ENCODE results near the gene OGN.

The OGN gene

DNA sequence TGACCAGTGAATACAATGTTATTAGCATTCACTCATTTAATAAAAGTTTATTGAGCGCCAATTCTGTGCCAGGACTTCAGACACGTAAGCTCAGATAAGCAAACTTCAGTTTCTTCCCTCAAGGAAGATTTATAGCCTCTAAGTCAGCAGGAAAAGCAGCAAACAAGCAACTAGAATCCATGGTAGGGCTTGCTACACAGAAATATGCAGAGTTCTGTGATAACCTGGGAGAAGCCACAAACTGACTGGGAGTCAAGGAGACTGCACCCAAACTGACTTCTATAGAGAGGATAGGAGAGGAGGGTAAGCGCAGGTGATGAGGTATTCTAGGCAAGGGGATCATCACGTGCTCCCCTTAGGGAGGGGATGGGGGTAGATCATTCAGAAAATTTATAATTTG lies 1.4 kb upstream of the OGN start:
- DNase-seq (ENCODE audit: low read depth, low spot score), result no peak

DNA sequence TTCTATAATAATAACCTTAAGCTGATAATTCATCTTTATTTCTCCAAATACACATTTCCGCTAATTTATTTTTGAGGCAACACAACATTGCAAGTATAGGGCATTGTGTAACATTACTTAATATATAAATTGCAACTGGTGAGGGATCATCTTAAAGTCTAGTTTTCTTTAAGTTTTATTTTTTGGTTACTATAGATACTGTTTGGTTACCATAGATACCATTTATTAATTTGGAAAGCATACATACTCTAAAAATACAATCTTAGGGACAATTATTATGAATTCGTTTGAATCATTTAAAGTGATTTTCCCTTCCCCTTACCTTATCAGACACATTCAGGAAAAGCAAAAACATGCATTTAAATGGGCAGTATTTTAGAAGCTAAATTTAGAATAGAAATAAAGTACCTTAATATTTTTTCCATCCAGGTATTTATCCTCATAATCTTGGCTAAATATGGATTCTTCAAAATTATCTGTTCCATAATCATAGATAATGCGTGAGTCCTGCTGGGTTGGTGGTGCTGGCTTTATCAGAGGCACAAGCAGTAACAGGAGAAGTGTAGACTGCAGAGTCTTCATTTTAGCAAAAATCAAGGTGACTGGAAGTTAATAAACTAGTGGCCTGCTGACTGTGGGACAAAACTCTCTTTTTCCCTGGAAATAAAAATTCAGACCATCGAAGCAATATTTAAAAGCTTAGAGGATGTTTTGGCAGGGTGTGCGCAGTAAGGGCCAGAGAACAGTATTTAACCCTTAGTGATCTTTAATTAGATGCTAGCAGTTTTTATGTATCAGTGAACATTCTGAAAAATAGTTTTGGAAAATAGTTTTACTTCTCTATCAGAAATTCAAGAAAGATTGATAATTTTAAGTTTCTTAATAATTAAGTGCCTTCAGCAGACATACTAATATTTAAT lies 1.3 kb downstream of the OGN start:
- no peak for DNase-seq (ENCODE audit: low read depth, low spot score)

DNA sequence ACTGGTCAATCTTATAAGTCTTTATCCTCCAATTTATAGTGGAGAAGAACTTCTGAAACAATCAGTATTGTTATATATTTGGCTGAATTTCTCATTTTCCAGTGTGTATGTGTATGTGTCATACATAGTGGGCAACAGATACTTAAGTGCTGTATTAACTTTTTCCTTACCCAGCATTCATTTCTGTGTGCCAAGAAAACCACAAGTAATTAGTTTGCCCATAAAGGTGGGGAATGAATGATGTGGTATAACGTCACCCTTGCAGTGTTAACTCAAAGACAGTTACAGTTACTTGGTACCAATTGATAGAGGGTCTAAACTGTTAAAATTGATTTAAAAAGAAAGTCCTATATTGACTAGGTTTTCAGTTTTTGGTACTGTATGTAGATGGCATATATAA lies 2.0 kb downstream of the OGN start:
- DNase-seq (ENCODE audit: low read depth, low spot score), result no peak

DNA sequence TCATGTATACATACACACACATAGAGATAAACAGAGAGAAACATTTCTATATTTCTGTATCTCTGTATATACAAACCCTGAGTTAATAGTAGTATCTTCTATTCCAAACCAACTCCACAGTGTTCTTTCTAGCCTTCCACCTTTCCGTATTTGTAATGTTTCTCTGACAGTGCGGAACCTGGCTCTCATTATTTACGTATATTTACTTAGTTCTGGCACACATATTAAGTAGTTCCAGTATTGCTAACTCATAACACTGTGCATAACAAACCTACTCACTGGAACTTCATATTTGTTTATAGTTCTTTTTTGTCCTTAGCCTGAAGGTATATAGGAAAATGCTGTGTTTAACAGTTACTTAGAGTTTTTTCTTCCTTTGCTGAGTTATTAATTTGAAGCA lies 6.5 kb downstream of the OGN start:
- DNase-seq (ENCODE audit: low read depth, low spot score), result no peak

DNA sequence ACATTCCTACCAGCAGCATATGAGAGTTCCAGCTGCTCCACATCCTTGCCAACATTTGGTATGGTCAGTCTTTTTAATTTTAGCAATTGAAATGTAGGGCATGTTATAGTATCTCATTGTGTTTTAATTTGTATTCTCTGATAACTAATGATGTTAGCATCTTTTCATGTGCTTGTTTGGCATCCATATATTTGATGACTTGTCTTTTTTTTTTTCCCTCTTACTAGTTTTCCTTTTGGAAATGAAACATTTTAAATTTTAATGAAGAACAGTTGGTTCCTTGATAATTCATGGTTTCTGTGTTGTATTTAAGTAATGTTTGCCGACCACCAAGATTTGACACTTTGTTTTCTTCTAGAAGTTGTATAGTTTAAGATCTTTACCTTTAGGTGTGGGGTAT lies 8.8 kb downstream of the OGN start:
- DNase-seq (ENCODE audit: low read depth, low spot score), result no peak

DNA sequence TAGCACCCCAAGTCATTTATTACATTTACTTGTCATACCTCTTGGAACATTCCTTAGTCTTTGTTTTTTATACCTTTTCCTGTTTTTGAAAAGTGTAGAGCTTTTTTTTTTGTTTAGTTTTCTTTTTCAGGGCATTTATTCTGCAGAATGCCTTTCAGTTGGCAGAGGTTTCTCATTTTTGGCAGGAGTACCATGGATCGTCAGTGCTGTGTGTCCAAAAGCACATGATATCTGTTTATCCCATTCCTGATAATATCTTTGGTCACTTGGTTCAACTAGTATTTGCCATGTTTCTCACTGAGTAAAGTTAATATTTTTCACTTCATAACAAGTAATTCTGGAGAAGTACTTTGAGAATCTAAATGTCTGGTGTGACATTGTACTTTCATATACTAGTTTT lies 10.7 kb downstream of the OGN start:
- DNase-seq (ENCODE audit: low read depth, low spot score), result no peak

DNA sequence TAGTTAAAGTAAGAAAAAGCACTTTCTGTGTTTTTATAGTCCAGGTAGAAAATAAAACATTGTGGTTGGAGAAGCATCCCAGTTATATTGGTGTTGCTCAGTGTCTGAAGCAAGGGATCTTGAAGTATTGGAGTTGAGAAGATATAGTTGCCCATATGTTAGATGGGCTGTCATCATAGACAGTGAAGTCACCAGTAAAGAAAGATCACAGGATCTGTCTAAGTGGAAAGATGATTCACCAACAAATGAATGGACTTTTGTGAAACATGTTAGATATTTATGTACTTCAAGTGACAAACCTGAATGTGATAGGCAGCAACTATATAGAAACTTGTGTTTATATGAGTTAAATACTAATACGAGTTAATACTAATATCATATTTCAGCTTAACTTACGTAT lies 11.7 kb downstream of the OGN start:
- no peak for DNase-seq (ENCODE audit: low read depth, low spot score)

DNA sequence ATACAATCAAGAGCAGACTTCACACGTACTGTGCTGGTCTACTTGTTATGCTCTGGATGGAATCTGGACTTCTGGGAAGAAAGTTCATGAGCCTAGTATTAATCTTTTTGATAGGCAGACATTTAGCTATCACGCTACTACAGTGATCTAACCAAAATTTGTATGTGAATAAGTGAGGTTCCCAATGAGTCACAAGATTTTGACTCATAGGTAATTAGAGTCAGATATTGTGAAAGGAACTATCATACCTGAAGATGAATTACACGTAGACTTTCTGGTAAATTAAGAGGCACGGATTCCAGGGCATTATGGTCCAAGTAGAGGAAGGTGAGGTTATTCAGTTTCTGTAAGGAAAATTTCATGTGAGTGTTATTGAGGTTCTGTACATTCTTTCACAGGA lies 18.4 kb downstream of the OGN start:
- DNase-seq (ENCODE audit: low read depth, low spot score), result no peak

DNA sequence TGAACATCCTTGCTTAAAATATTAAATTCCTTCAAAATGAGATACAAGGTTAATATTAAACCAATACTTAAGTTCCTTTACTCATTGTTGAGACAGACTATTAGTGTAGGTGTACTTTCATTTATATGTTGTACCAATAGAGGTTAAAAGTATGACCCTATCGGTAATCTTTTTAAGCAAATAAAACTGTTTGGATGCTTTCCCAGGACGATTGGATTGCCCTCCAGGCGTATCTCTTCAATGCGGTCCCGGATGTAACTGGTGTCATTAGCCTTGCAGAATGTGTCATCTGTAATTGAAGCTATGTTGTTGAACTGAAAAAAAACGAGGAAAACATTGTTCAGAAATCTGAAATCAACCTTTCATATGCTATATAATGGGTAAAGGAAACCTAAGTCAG lies 18.9 kb downstream of the OGN start:
- DNase-seq (ENCODE audit: low read depth, low spot score), result no peak

DNA sequence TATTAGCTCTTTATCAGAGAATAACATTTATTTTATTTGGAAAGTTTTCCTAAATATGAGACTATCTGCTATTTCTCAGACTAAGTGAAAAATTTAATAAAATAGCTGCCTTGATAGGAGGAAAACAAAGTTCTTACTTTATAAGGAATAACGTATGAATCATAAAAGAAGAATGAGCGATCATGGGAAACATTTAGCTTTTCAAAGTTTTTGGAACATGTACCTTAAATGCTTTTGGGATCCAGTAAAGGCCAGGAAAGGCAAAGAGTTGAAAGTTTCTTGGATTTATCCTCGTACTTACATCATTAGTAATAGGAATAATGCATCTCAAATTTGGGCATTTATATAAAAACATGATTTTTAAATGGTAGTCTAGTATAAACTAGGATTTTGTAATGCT lies 19.4 kb downstream of the OGN start:
- no peak for DNase-seq (ENCODE audit: low read depth, low spot score)

DNA sequence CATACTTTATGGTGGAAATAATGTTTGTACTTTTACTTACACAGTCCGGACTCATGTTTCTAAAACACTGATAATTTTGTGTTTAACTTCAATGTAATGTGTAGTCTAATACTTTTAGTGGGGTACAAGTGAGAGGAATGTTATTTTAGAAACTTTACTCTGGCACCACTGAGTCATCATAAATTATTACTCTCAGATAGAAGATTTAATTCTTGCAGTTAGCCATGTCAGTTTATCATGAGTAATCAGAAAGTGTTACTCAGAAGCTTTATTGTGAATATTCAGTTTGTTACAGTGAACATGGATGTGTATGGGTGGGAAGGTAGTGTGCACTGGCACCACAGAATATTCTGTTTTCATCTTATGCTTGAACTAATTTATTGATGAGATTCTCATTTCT lies 20.0 kb downstream of the OGN start:
- DNase-seq (ENCODE audit: low read depth, low spot score), result no peak

DNA sequence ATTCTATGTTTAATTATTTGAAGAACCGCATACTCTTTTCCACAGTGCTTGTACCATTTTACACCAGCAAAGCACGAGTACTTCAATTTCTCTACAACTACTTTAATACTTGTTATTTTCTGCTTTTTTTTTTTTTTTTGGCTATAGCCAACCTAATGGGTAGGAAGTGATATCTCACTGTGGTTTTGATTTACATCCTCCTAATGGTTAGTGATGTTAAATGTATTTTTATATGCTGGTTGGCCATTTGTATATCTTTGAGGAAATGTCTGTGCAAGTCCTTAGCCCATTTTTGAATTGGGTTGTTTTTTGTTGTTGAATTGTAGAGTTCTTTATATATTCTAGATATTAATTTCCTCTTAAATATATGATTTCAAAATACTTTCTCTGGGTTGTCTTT lies 22.6 kb downstream of the OGN start:
- no peak for DNase-seq (ENCODE audit: low read depth, low spot score)

DNA sequence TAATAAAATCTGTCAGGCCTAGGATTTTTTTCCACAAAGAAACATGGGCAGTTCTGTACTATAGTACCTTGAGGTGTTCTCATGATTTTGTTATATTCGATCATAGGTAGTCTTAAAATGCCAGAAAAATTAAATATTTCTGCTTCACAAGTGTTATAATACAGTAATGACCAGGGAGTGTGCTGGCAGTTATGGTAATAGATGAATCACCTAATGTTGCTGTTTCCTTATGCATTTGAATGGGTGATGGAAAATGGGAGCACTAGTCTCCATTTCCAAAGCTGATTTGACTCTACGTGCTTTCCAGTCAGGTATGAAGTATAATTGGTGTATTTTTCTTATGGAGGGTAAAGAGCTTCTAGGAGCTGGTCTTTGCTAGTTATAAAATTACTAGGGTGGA lies 23.8 kb downstream of the OGN start:
- DNase-seq (ENCODE audit: low read depth, low spot score), result no peak

DNA sequence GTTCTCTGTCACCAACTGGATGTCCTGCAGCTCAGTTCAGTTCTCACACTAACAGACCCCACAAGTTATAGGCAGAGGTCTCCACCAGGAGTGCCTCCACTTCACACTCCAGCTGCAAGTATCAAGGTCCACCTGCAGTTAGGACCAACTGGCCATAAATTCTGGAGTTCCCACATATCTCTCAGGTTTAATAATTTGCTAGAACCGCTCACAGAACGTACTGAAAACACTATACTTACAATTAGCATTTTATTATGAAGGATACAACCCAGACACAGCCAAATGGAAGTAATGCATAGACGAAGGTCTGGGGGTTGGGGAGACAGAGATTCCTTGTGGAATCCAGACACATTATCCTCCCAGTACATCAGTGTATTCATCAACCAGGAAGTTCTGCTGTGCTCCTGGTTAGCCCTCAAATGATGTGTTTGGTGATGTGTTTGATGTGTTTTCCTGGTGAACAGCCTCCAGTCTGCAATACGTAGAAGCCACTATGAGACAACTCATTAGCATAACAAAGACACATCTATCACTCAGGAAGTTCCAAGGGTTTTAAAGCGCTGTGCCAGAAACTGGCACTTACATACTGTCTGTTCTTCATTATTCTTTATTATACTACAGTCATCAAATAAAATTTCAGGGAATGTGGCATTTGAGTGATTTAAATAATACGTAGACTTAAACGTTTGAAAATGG lies 25.4 kb downstream of the OGN start:
- no peak for DNase-seq (ENCODE audit: low read depth, low spot score)

DNA sequence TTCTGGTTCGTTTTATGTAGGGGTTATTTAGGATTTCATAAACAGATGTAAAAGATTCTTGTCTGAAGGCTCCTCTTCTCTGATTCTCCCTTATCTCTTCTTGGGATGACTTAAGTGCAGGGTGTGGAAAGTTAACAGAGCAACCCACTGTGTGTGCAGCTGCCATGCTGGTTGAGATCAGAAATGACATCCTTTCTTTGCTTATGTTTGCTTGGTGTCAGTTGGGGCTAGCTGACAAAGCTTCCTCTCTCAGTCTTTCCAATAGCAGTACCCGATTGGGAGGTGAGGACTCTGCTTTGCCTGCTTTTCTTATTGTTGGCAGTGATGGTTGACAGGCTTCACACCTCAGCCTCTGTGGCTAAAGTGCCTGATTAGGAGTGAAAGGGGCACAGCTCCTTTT lies 26.5 kb downstream of the OGN start:
- no peak for DNase-seq (ENCODE audit: low read depth, low spot score)

DNA sequence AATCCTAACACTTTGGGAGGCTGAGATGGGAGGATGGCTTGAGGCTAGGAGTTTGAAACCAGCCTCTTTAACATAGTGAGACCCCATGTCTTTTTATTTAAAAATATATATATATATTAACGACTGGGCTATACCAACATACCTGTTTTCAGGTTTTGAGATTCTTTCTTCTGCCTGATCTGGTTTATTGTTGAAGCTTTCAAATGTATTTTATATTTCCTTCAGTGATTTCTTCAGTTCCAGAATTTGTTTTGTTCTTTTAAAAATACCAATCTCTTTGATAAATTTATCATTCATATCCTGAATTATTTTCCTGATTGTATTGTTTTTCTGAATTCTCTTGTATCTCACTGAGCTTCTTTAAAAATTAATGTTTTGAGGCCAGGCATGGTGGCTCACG lies 31.2 kb downstream of the OGN start:
- DNase-seq (ENCODE audit: low read depth, low spot score), result no peak

DNA sequence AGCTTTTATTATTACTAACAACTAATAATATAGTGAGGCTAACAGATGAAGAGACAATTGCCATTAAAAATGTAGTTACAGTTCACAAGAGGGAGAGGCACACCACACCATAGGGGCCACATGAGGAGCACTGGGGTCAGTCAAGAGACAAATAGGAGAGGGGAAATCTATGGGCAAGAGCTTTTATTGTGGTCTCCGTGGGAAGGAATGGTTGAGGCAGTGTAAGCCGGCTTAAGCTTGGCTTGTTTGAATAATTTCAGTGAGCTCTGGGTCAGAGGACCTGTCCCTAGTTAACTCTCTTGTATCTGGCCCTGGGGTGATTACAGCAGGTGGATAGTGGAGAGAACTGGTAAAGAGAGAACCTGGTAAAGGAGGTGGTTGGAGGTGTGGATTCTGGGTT lies 35.3 kb downstream of the OGN start:
- no peak for DNase-seq (ENCODE audit: low read depth, low spot score)

DNA sequence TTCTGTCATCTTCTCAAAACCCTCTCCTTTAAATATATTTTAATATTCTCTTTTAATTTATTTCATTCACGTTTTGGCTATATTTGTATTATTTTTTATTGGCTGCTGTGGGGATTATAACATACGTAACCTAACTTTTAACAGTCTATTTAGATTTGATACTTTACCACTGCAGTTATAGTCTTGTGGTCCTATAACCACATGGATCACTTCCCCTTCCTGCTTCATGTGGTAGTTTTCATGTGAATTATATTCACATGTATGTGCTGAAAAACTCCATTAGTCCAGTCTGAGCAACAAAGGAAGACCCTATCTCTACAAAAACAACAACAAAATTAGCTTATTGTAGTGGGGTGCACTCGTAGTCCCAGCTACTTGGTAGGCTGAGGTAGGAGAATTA lies 44.3 kb downstream of the OGN start:
- DNase-seq (ENCODE audit: low read depth, low spot score), result no peak

DNA sequence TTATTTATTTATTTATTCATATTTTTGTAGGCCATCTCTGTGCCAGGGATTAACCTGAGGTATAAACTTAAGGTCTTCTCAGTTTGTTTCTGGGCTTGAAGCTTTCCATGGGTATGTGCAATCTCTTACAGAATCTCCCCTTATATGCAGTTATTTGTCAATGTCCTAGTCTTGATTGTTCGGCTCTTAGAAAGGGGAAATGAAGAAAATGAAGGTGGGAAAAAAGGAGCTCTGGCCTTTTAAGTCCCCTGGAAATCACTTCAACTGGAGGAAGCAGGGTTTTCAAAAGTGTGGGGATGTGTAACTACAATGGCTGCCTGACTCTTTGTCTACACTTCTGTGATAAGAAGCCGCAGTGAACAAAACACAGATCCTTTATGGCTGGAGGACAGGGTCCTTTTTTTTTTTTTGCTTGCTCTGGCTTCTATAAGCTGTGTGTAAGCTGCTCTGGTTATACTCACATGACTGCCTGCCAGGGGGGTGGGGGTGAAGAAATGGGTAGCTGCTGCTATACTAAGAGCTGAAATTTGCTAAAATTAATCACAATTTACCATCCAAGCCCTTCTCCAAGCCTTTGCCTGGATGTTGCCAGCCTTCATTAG lies 44.9 kb downstream of the OGN start:
- DNase-seq (ENCODE audit: low read depth, low spot score), result no peak

DNA sequence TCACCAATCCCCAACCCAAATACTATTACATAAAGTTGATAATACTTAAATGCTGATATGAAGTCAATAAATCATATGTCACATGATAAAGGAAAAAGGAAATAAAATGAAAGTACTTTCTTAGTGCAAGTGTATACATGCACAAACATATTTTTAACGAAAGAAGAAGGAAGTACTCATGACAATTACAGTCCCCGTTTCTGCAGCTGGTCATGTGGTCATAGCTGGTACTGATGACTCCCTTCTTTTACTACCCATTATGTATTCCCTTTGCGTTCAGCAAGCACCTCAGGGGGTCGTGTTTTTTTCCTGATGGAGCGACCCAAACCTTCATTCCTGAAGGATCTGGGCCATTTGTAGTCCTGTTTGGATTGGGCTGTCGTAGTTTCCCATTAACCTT lies 51.3 kb downstream of the OGN start:
- no peak for DNase-seq (ENCODE audit: low read depth, low spot score)

DNA sequence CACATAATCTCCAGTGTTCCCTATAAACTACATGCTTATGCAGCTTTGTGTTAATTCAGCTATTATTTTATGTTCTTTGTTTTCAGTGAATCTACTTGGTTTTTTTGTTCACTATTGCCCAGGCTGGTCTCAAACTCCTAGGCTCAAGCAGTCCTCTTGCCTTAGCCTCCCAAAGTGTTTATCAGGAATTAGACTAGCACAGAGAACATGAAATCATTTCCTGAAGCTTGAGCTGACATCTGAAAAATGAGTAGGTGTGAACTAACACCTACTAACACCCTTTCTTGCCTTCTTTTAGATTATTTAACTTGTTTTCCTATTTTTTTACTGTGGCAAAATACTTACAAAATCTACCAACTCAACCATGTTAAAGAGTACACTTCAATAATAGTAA lies 53.6 kb downstream of the OGN start:
- no peak for DNase-seq (ENCODE audit: low read depth, low spot score)

DNA sequence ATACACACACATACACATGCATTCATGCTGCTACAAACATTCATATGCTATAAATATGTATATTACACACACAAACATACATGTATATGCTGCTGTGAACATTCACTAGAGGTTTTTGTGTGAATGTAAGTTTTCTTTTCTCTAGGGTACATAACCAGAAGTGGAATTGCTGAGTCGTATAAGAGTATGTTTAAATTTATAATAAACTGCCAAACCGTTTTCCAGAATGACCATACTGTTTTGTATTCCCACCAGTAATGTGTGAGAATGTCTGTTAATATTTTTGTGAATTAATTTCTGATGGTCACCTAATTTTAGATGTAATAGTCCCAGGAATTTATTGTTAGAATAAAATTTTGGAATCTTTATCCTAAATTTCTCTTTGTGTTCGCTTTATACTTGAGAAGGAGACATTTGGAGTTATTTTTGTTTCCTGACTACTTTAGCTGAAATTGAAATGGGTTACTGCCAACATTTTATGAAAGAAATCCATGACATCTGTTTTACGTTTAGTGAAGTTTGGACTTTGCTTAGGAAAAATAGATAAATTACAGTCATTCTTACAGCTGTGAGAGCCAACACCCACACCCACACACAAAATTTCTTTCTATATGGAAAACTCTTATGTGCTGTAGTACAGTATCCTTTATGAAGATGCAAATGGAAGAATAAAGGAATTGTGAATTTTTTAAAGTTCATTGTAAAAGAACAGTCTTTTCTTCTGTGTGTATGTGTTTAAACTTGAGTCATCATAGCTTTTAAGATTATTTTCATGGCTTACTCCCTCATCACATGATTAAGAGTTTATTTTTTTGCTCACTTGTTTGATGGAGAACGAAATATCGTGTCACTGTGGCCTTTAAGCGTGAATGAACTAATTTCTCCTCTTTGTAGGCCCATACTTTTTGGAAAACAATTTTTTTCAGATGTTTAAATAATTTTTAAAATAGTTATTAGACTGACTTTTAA lies 54.3 kb downstream of the OGN start:
- DNase-seq (ENCODE audit: low read depth, low spot score), result no peak

All from smooth muscle cell of the brain vasculature (primary cell).